KG1 (cell line): ENCODE data around the gene LEUTX.

Source experiments
- DNase-seq: peaks from one replicate; lab custom pipeline; 2025; lab: John Stamatoyannopoulos, UW

Gene LEUTX

DNA sequence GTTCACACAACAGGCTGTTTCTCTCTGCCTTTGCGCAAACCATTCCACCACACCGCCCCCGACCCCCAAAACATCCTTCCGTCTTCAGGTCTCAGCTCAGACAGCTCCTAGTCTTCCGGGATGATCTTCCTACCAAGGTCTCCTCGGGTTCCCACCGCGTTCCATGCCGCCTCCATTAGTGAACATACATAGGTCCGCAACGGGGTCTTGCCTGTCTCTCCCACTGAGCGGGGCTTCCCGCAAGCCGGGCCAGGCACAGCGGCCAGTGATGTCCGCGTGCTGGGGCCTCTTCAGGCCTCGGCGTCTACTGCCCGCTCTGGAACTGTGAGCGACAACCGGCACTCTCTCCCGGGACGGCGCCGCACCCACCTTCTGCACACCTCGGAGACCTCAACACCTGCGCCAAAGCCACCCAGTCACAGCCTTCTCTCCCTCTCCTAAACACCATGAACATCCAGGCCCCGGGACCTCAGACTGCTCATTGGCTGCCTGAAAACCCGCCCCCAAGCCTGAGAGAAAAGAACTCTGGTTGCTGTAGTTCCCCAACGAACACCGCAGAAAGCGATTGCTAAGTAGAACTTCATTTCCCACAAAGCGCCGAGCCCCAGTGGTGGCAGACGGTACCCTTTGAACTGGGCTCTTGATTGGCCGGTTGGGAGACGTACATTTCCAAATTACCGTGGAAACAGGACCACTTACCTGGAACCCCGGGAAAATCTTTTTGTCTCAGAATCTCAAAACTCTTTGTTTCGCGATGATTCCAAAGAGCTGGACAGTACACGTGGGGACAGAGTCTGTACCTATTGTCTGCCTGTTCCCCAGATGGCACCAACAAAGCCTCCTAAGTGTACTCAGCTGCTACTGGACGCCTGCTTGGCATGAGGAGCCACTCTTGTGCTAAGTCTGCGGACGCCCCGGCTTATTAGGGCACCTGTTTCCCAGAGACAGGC, 45.8 kb downstream of the LEUTX start:
- peak; percentile 12 for DNase-seq

DNA sequence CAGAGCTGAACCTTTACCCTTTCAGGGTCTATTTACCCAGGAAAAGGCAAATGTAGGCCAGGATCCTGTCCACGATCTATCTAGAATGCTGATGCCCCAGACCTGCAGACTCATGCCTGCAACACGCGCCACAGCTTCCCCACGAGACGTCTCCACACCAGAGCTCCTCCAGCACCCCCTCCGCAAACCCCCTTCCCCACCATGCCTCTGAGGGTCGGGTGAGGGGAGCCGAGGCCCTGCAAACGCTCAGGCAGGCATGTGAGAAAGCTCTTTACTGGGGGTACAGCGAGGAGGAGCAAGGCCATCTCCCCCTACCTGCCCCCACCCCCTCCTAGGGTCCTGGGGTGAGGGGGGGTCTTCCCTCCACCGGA, 46.4 kb downstream of the LEUTX start:
- DNase-seq = no peak

DNA sequence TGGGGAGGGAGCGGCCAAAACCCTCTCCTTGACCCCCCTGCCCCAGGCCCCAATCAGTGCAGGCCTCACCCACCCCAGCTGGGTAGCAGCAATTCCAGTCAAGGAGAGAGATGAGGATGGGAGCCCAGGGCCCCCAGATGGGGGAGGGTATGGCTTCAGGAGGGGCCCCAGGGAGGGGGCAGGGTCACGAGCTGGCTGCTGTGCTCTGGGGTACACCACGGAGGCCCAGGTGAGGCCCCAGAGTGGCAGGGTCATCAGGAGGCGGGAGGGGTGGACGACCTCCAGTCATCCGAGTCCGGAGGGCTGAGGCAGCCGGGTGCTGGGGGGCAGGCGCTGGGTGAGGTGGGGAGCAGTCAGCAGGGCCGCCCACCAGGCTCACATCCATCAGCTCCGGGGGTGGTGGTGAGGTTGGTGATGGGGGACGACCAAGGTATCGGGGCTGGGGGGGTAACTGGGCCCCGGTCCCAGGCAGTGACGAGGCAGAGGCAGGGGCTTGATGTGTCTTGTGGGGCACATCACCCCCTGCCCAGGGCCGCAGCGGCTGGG, 47.0 kb downstream of the LEUTX start:
- DNase-seq = no peak

DNA sequence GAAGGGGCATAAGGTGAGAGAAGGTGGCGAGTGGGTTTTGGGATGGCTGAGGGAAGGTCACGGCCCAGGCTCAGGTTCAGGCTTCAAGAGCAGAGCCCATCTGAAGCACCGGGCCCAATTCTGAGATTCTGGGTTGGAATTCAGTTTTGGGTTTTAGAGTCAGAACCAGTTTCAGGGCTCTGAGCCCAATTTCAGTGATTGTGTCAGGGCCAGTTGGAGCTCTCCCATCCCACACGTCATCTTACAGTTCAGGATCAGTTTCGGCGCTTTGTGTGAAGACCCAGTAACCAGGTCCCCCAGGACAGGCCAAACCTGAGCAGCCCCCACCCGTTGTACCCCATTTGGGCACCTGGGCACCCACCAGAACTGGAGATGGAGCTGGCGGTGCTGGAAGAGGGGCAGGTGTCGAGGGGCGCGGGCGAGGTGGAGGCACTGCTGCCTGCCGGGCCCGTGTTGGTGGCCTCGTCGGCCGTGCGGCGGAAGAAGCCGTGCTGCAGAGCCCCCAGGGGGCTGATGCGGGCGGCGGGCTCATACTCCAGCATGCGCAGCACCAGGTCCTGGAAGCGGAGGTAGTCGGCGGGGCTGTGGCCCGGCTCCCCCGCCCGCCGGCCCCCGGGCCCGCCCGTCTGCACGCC, 47.8 kb downstream of the LEUTX start:
- no peak for DNase-seq

DNA sequence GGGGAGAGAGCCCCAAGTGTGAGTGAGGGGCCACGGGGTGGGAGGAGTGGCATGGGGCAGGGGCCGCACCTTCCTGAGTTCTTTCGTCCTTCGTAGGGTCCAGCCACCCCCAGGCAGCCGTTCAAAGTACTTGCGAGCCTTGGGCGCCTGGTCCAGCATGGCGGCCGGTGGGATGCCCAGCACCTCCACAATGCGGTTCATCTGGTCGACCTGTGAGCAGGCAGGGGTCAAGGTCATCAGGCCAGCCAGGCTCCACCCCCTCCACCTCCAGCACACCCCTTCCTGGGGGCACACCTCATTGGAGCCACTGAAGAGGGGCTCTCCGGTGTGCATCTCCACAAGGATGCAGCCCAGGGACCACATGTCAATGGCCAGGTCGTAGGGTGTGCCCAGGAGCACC, 48.6 kb downstream of the LEUTX start:
- DNase-seq = no peak

DNA sequence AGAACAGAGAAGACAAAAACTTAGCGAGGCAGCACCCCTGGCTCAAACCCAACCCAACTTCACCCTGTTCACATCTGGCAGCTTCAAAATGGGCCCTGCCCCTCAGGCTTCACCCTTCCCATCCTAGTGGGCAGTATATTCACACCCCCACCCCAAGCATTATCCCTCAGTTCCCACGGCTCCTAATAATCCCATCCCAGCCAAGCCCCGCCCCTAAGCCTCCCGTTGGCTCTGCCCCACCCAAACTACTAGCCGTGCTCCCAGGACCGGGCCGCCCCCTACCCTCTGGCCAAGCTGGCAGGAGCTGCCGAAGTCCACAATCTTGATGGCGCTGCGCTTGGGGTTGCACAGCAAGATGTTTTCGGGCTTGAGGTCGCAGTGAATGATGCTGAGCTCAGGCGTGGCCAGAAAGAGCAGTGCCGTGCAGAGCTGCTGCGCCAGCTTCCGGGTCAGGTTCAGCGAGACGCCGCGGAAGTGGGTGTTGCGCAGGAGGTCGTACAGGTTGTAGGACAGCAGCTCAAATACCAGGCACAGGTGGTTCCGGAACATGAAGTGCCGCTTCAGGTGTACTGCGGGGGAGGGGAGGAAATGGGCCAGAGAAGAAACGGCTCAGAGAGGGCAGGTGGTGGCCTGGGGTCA, 49.5 kb downstream of the LEUTX start:
- DNase-seq = no peak

DNA sequence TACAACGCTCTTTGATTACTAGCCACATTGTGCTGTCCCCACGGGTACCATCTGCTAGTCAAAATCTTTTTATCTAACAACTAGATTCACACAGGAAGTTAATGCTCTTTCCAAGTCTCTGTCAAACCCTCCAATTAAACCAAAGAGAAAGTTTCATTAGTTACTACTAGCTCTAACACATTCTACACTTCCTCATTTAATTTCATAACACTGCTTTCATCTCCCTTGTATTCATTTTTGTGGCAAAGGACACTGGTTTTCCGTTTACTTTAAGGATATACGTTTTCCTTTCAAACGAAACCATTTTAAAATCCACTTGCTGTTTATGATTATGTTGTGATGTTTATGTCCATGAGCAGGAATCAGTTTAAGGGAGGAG, 50.0 kb downstream of the LEUTX start:
- no peak for DNase-seq

DNA sequence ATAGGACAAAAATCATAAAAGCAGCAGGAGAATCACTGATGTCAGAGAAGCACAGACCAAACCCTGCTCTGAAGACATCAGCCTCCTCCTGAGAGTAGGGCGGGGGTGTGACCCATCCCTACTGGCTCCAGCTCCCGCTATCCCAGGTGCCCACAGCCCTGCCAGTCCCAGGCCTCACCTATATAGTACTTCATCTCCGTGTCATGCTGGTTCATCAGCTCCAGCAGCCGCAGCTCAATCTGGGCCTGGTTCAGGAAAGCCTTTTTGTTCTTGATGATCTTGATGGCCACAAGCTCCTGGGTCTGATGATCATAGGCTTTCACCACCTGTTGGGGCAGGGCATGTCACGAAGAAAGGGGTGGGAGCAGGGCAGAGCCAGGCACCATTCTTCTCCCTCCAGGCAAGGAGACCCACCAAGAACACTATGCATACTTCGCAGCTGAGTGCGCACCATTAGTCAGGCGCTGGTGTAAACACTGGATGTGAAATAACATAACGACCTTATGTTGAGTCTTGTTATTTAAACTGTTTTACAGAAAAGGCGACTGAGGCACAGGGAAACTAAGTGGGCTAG, 51.1 kb downstream of the LEUTX start:
- DNase-seq = no peak

DNA sequence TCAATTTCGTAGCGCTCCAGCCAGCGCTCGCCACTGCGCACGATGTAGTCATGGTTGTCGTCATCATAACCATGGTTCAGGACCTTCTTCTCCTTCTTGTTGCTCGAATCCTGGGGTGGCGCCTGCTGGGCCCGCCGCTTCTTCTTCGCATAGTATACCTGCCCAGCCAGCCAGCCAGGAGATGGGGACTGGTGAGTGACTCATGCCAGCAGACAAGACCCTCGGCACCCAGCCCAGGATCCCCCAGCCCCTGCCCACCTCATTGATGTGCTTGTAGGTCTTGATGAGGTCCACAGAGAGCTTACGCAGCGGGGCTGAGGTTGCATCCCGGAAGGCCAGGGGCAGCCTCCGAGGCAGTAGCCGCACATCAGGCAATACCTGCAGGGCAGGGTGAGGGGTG, 51.8 kb downstream of the LEUTX start:
- no peak for DNase-seq

DNA sequence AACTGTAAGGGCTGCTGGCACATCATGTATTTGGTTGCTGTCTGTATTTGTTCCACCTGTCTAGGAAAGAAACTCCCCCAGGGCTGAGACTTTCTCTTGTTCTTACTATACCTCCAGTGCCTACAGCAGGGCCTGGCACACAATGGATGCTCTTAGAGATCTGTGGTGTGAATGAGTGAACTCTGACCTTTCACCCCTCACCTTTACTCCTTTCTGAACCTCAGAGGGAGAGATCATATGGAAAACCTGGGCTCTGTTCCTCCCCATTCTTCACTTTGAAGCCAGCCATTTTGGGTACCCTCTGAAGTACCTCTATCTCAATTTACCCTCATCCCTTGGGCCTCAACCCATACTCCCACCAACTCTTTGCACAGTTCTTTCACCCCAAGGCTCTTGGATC, 52.2 kb downstream of the LEUTX start:
- no peak for DNase-seq

DNA sequence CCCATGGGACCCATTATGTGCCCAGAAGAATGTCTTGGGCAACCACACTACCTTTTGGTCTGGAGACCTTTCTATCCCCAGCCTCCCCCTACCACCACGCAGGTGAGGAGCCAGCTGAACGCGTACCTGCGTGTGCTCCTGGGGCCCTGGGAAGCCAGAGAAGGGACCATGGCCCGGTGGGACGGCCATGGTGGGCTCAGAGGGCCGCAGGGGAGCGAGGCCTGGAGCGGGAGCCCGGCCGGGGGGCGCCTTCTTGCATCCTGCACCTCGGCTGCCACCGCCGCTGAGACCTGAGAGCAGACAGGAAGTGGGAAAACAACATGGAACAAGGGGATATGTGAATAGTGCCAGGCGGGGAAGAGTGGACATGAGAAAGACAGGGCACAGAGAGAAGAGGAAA, 53.0 kb downstream of the LEUTX start:
- DNase-seq = no peak

DNA sequence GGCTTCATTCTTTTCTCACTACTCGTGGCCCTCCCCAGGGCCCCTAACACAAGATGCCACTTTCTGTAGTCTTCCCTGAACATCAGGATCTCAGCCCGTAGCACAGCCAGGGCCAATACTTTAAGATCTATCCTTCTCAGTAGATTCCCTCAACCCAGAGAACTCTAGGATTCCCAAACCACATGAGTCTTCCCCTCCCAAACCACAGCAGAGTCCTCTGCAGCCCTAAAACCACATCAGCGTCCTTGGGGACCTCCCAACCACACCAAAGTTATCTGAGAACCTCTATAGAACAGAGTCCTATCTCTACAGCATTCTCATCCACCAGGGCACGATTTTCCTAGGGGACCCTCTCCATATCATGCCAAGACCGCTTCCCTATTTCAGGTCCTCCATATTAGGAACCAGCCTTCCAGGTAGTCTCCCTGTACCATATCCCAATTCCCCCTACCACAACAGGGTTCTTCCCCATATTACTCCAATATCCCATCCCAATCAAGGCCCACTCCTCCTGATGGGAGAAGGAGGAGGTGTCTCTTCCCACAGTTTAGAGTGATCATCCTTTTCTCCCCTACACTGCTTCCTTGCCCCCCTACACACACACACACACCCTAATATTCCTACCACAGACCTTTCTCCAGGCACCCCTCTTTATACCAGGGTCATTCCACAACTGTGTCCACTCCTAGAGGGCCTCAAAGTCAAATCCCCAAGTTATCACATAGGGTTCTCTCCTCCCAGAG, 53.9 kb downstream of the LEUTX start:
- no peak for DNase-seq

DNA sequence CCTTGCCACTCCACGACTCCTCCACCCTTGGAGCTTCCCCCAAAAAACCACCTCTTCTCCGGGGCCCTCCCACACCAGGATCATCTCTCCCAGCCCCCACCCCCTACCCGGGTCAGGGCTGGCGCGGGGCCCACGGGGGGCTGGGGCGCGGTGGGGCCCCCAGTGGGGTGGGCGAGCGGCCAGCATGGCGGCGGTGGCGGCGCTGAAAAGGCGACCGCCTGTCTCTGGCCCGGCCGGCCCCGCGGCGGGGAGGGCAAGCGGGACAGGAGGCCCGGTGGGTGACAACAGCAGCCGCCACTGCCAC, 54.5 kb downstream of the LEUTX start:
- no peak for DNase-seq

DNA sequence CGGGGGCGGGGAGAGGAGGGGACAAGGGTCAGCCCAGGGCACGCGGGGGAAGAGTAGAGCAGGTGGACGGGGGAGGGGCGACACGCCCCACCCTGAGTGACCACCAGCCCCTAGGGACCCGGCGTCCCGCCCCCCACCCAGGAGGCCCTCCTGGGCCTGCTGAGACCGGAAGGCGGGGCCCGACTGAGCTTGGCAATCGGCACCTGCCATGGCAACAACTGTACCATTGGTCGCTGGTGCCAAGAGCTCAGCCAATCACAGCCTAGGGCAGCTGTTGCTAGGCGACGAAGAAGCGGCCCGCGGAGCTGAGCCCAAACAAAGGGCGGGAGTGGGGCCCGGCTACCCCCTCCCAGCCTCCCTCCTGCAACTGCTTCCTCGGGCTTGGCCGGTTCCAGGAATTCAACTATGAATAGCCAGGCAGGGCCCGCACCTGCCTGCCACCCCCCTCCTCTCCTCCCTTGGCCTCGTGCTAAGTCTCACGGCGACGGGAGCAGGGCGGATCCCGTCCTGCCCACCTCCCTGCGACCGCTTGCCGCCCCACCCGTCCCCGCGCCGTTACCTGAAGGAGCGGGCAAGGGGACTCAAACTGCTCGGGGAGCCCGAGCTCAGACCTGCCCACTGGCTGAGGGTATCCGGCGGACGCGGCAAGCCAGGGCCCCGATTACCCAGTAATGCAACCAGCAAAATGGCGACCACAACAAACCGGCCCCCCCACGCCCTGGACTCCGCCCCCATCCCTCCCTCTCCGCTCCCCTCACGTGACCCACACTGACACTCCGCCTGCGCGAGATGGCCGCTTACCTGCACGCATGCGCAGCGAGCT, 55.0 kb downstream of the LEUTX start, which contains the start of gene DYRK1B:
Gene DYRK1B, minus strand, starts transcription at position 699 of the 823 bp plus-strand sequence. CDS start 2,295 bp downstream, outside the sequence.
- DNase-seq = no peak

DNA sequence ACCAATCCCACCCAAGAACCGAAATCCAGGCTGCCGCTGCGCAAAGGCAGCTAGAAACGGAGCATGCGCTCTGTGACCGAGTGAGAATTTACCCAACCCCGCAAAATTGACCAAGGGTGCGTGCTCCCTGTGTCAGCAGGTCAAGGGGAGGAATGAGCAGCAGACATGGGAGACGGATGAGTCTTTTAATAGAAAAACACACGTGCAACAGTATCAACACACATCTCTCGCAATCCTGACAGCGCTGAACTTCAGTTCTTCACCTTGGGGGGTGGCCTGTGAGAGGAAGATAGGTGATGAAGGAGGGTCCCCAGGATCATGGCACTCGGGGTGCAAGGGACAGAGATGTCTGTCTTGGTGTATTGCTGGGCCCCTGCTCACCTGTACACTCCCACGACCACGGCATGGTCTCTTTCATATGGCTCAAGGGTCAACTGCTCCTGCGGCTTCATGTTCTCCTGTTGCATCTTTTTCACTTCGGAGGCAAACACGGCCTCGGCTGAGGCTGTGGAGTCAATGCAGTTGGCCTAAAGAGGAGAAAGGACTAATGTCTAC, 55.7 kb downstream of the LEUTX start:
- DNase-seq = no peak
